ENCODE data around the gene ELAVL3. TPM values are rescaled to one million over a fixed set of nuclear protein-coding genes. Genes with fewer than 3 reads are reported as not detected.

ELAVL3 gene
- polyA plus RNA-seq, 1 of the 3 experiments (the other 2 are of a cell fraction): 0.48 TPM

- H3K4me2 ChIP-seq: peak overlapping the region; percentile 99
- H3K36me3 ChIP-seq (replicated peaks in 1 of 2; ENCODE audit: control insufficient read depth in 1 of 2, insufficient read depth in 2 of 2, low read length in 1 of 2): peaks cover 18 to 34% of the 10 kb centered on the region in 2 experiments
- no peak for TF ChIP-seq SMC3 (IDR thresholded peaks at IDR 0.05; ENCODE audit: low read depth, low read length)
- no peak for TF ChIP-seq PBX3 (IDR thresholded peaks at IDR 0.05)
- no peak for TF ChIP-seq FOXJ3 (CRISPR knock-in tag; IDR thresholded peaks at IDR 0.05)
- no peak for TF ChIP-seq JUND (IDR thresholded peaks at IDR 0.05)
- no peak for TF ChIP-seq GABPA (IDR thresholded peaks at IDR 0.05; ENCODE audit: low read depth)
- TF ChIP-seq RFX5 (IDR thresholded peaks at IDR 0.05; ENCODE audit: low read length): no peak
- no peak for TF ChIP-seq RXRA (IDR thresholded peaks at IDR 0.05; ENCODE audit: borderline replicate concordance, low read depth)
- TF ChIP-seq POLR2AphosphoS5 (IDR thresholded peaks at IDR 0.05; ENCODE audit: low read depth, low read length): no peak
- TF ChIP-seq, protein P1, sequence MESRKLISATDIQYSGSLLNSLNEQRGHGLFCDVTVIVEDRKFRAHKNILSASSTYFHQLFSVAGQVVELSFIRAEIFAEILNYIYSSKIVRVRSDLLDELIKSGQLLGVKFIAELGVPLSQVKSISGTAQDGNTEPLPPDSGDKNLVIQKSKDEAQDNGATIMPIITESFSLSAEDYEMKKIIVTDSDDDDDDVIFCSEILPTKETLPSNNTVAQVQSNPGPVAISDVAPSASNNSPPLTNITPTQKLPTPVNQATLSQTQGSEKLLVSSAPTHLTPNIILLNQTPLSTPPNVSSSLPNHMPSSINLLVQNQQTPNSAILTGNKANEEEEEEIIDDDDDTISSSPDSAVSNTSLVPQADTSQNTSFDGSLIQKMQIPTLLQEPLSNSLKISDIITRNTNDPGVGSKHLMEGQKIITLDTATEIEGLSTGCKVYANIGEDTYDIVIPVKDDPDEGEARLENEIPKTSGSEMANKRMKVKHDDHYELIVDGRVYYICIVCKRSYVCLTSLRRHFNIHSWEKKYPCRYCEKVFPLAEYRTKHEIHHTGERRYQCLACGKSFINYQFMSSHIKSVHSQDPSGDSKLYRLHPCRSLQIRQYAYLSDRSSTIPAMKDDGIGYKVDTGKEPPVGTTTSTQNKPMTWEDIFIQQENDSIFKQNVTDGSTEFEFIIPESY (IDR thresholded peaks at IDR 0.05; ENCODE audit: borderline replicate concordance, low read depth): no peak
- no peak for TF ChIP-seq IRF3 (IDR thresholded peaks at IDR 0.05; ENCODE audit: low read depth, low read length)
- TF ChIP-seq EZH2phosphoT487 (IDR thresholded peaks at IDR 0.05; ENCODE audit: borderline replicate concordance, low read depth): no peak
- no peak for TF ChIP-seq SIN3A (IDR thresholded peaks at IDR 0.05; ENCODE audit: borderline replicate concordance, low read depth, low read length)
- TF ChIP-seq YY1 (IDR thresholded peaks at IDR 0.05; ENCODE audit: low read depth): no peak
- no peak for TF ChIP-seq FOXM1 (IDR thresholded peaks at IDR 0.05; ENCODE audit: low read depth)
- H3F3A ChIP-seq (replicated peaks; ENCODE audit: insufficient read depth): peaks cover 5% of the 10 kb centered on the region
- H3K27me3 ChIP-seq (ENCODE audit: insufficient read depth): no peaks in the 10 kb centered on the region
- no peaks in the 10 kb centered on the region for H3K9me3 ChIP-seq
- WGBS (ENCODE audit: low lambda C conversion rate): 0% methylated on average over 3 of the region's 21 CpGs
- peaks cover 44% of the 10 kb centered on the region for H3K79me2 ChIP-seq (ENCODE audit: insufficient read depth)
- ChIA-PET POLR2A (interaction anchor here (1.3 to 1.8 kb wide), 5 partner anchors 8 to 142 kb away, joined by 3 to 14 read pairs (median 7); partner anchors contain the start of genes EPOR, RGL3 and SWSAP1), CTCF (interaction anchor here (0.6 to 3.5 kb wide), 22 partner anchors 8 to 169 kb away, joined by 3 to 54 read pairs (median 5); partner anchors contain the start of genes EPOR, RGL3 and SWSAP1)
- H3K27ac ChIP-seq (ENCODE audit: low read depth in 2 of 2, low read length in 1 of 2): peak overlapping the region; percentile 57 to 73
- peak overlapping the region; percentile 76 for H3K9ac ChIP-seq
- no peaks in the 10 kb centered on the region for H3K9me2 ChIP-seq
- peak; percentile 53 for DNase-seq
- H4K20me1 ChIP-seq (ENCODE audit: insufficient read depth): no peaks in the 10 kb centered on the region
- peak overlapping the region; percentile 69 to 83 for H3K4me3 ChIP-seq (ENCODE audit: low read depth in 2 of 2, low read length in 1 of 2)
- peak overlapping the region; percentile 80; the same call in 1 of the 2 replicates for H2AFZ ChIP-seq (ENCODE audit: low read depth)
- H3K4me1 ChIP-seq (ENCODE audit: control insufficient read depth in 1 of 2, insufficient read depth in 2 of 2, low read depth in 1 of 2, low read length in 1 of 2): peaks cover 5 to 12% of the 10 kb centered on the region in 2 experiments; a peak in 1 of 4 replicates
Measured at GRCh38 chr19:11435833-11436313, 45.0 kb downstream of the ELAVL3 start.

Data from SK-N-SH (cell line).